K562 (cell line): Measurements from ENCODE around the gene DENND1A. TPM values are rescaled to one million over a fixed set of nuclear protein-coding genes. Genes with fewer than 3 reads are reported as not detected.

Experiments
- ATAC-seq: fragments of 200-7000 bp; cut with Tn5 transposase; 3 replicates; pipeline ENCODE4 v1.9.1; 2020; ENCODE audit warnings: moderate library complexity
- BruUV-seq: library from RNA; stranded (reverse); fragments of 400-500 nt; replicated peaks from 2 replicates; lab custom pipeline; 2021; lab: Mats Ljungman, UMichigan
- CTCF ChIA-PET: fragments of 300-600 bp; formaldehyde crosslinking; extraction: SDS; loops from one replicate; lab custom pipeline; 2021; ENCODE audit warnings: low intra/inter-chr PET ratio; lab: Yijun Ruan, JAX
- POLR2A ChIA-PET: fragments of 300-600, 350-650 bp; sonication (Branson Sonifier 250); formaldehyde crosslinking; extraction: SDS; loops from one replicate; lab custom pipeline; 2021; ENCODE audit warnings: antibody characterized with exemption, inconsistent platforms; lab: Yijun Ruan, JAX
- DNase-seq, 4 experiments: peaks; one replicate each; pipeline versions ENCODE4 v3.0.0 to v3.0.0-alpha.2; 2011 to 2018; ENCODE audit warnings: low spot score in 3 of 4, mixed read lengths in 3 of 4; ENCODE audit errors: extremely low read depth in 1 of 4
- FAIRE-seq: peaks from 2 replicates; lab custom pipeline; 2011; peaks lifted over from hg19 to GRCh38; lab: Jason Lieb, UNC
- H2AFZ ChIP-seq: 2 replicates; pipeline ENCODE4 v1.6.0; 2011; ENCODE audit warnings: low read depth, low read length, control low read depth, inconsistent platforms
- H3K27ac ChIP-seq: fragments of 200-600 bp; 3 replicates; pipeline ENCODE4 v1.8.0; 2011; ENCODE audit warnings: low read depth, mild to moderate bottlenecking, control low read depth, inconsistent platforms, low read length, moderate library complexity, mixed read lengths; ENCODE audit errors: extremely low read depth
- H3K27me3 ChIP-seq, 2 experiments: fragments of 300-600 bp in 1 of 2; 2 replicates in 1 of 2; 3 replicates in 1 of 2; pipeline versions ENCODE4 v1.6.0 to v1.8.0; 2011; ENCODE audit warnings: inconsistent platforms in 2 of 2, low read length in 2 of 2, mild to moderate bottlenecking in 1 of 2, mixed read lengths in 1 of 2, moderate library complexity in 1 of 2; ENCODE audit not compliant: control insufficient read depth in 2 of 2, insufficient read depth in 2 of 2
- H3K36me3 ChIP-seq: fragments of 300-600 bp; 3 replicates; pipeline ENCODE4 v1.8.0; 2011; ENCODE audit warnings: mild to moderate bottlenecking, low read length, inconsistent platforms; ENCODE audit not compliant: control insufficient read depth, insufficient read depth
- H3K4me1 ChIP-seq, 2 experiments: fragments of 200-600 bp in 1 of 2; replicated peaks in 1 of 2; 2 replicates in 1 of 2; 3 replicates in 1 of 2; pipeline versions ENCODE4 v1.5.1 to v1.8.0; 2011; ENCODE audit warnings: inconsistent platforms in 2 of 2, low read length in 2 of 2, mild to moderate bottlenecking in 1 of 2, mixed read lengths in 1 of 2, moderate library complexity in 1 of 2; ENCODE audit not compliant: control insufficient read depth in 2 of 2, insufficient read depth in 2 of 2
- H3K4me2 ChIP-seq: 2 replicates; pipeline ENCODE4 v1.6.1; 2011; ENCODE audit warnings: low read length, control low read depth, inconsistent platforms, mixed read lengths; ENCODE audit not compliant: insufficient read depth
- H3K4me3 ChIP-seq: fragments of 200-600 bp; sonication (generic), shearing (Covaris generic); 2 replicates; pipeline ENCODE4 v1.5.1; 2016; ENCODE audit warnings: control low read depth, inconsistent platforms
- H3K79me2 ChIP-seq: fragments of 200-600 bp; 3 replicates; pipeline ENCODE4 v1.8.0; 2011; ENCODE audit warnings: low read length, inconsistent platforms; ENCODE audit not compliant: control insufficient read depth, insufficient read depth
- H3K9ac ChIP-seq, 2 experiments: 2 replicates each; pipeline versions ENCODE4 v1.6.0 to v1.6.1; 2011; ENCODE audit warnings: low read depth in 2 of 2, low read length in 2 of 2, control low read depth in 1 of 2, inconsistent platforms in 1 of 2, mild to moderate bottlenecking in 1 of 2, mixed read lengths in 1 of 2; ENCODE audit not compliant: insufficient read depth in 1 of 2
- H3K9me1 ChIP-seq: one replicate; pipeline ENCODE4 v1.6.0; 2011; ENCODE audit warnings: inconsistent platforms, mild to moderate bottlenecking, low read length, moderate library complexity; ENCODE audit not compliant: control insufficient read depth, insufficient read depth
- H3K9me3 ChIP-seq: replicated peaks from 2 replicates; pipeline ENCODE4 v1.5.1; 2011; ENCODE audit warnings: low read depth, low read length, inconsistent platforms; ENCODE audit not compliant: control insufficient read depth, insufficient read depth
- H4K20me1 ChIP-seq: replicated peaks from 2 replicates; pipeline ENCODE4 v1.6.1; 2011; ENCODE audit warnings: low read length, inconsistent platforms, mixed read lengths; ENCODE audit not compliant: control insufficient read depth, insufficient read depth
- HDAC1 ChIP-seq, 2 experiments: fragments of 450-650 bp; IDR thresholded peaks; 2 replicates each; pipeline ENCODE4 v1.6.1; 2016 to 2017; ENCODE audit warnings: inconsistent platforms in 1 of 2, mild to moderate bottlenecking in 1 of 2, moderate library complexity in 1 of 2
- KDM2B ChIP-seq: fragments of 250-450 bp; sonication (Bioruptor Pico); IDR thresholded peaks from 2 replicates; pipeline ENCODE4 v1.8.0; 2021; ENCODE audit warnings: mild to moderate bottlenecking, moderate library complexity
- MCM5 ChIP-seq: fragments of 450-650 bp; IDR thresholded peaks from 2 replicates; pipeline ENCODE4 v1.6.1; 2016; ENCODE audit warnings: low read depth
- TFAP4 ChIP-seq: sonication (generic); formaldehyde crosslinking; IDR thresholded peaks from 2 replicates; pipeline ENCODE4 v1.8.0; 2022; ENCODE audit warnings: missing genetic modification reagents, mild to moderate bottlenecking, moderate library complexity, borderline replicate concordance
- WGBS: fragments of 100-300 bp; shearing (Covaris generic); methylation state at CpG from one replicate; pipeline ENCODE4 v1.1.6; 2016; ENCODE audit warnings: low coverage, mixed read lengths; ENCODE audit not compliant: insufficient coverage; ENCODE audit errors: missing lambda C conversion rate; 5-methylcytosine and 5-hydroxymethylcytosine counted together
- in situ Hi-C: fragments of 300-500 bp; cut with MboI; formaldehyde crosslinking; loops from 4 replicates; pipeline ENCODE4 v1.15.0; 2018; ENCODE audit warnings: inconsistent platforms, mixed read lengths
- intact Hi-C: fragments of 100-400 bp; cut with micrococcal nuclease; formaldehyde crosslinking; loops from 2 replicates; pipeline ENCODE4 v1.14.2; 2022
- polyA plus RNA-seq, 8 experiments: library from polyadenylated mRNA; depleted of rRNA in 4 of 8; stranded (reverse) in 5 of 8; unstranded in 3 of 8; fragments of >200 nt; fragmentation: Nextera tagmentation in 2 of 8; fragmentation: Illumina TruSeq in 1 of 8; extraction: Ambion mirVana in 2 of 8; extraction: Trizol in 1 of 8; gene quantifications; 2 replicates each; pipeline versions ENCODE4 v1.2.1 to v1.2.3, GENCODE V29; 2011 to 2014; ENCODE audit warnings: inconsistent platforms in 1 of 8, missing spikeins in 1 of 8
- total RNA-seq, 7 experiments: library from RNA; depleted of rRNA in 6 of 7; stranded (reverse); fragments of >200 nt in 6 of 7; fragmentation: Illumina TruSeq in 2 of 7; extraction: Trizol in 2 of 7; gene quantifications; 2 replicates each; pipeline versions ENCODE4 v1.2.1 to v1.2.3, GENCODE V29; 2011 to 2021; ENCODE audit warnings: low replicate concordance in 1 of 7
- TF ChIP-seq, protein P1 (sequence below): fragments of 250-450 bp; sonication (Bioruptor Pico); IDR thresholded peaks from 2 replicates; pipeline ENCODE4 v1.8.0; 2021; ENCODE audit warnings: moderate library complexity, mild to moderate bottlenecking, inconsistent platforms
- TF ChIP-seq, protein P2 (sequence below): fragments of 450-650 bp; formaldehyde crosslinking; IDR thresholded peaks from 2 replicates; pipeline ENCODE4 v1.4.0; 2020; ENCODE audit warnings: mild to moderate bottlenecking, moderate library complexity

Gene DENND1A
- total and polyA plus RNA-seq, 9 of the 15 experiments (the other 6 are each of a cell fraction or from before 2014, with no cell fraction given): 7.6 to 29.5 (median 15.7) TPM

GRCh38 chr9:123586275-123586674, 343.7 kb downstream of the DENND1A start:
- no peaks in the 10 kb centered on the region for H3K9me1 ChIP-seq
- no peaks in the 10 kb centered on the region for H3K27me3 ChIP-seq
- WGBS: 73% methylated on average over 5 of the region's 5 CpGs
- CTCF ChIA-PET: no interaction called here
- no peaks in the 10 kb centered on the region for H3K36me3 ChIP-seq
- TF ChIP-seq TFAP4 (CRISPR knock-in tag): no peak
- no peak for TF ChIP-seq MCM5
- TF ChIP-seq HDAC1 (IDR thresholded peaks at IDR 0.05): no peak
- no peak for TF ChIP-seq KDM2B (CRISPR knock-in tag)
- TF ChIP-seq, protein P1, sequence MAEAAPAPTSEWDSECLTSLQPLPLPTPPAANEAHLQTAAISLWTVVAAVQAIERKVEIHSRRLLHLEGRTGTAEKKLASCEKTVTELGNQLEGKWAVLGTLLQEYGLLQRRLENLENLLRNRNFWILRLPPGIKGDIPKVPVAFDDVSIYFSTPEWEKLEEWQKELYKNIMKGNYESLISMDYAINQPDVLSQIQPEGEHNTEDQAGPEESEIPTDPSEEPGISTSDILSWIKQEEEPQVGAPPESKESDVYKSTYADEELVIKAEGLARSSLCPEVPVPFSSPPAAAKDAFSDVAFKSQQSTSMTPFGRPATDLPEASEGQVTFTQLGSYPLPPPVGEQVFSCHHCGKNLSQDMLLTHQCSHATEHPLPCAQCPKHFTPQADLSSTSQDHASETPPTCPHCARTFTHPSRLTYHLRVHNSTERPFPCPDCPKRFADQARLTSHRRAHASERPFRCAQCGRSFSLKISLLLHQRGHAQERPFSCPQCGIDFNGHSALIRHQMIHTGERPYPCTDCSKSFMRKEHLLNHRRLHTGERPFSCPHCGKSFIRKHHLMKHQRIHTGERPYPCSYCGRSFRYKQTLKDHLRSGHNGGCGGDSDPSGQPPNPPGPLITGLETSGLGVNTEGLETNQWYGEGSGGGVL (CRISPR knock-in tag): no peak
- TF ChIP-seq, protein P2, sequence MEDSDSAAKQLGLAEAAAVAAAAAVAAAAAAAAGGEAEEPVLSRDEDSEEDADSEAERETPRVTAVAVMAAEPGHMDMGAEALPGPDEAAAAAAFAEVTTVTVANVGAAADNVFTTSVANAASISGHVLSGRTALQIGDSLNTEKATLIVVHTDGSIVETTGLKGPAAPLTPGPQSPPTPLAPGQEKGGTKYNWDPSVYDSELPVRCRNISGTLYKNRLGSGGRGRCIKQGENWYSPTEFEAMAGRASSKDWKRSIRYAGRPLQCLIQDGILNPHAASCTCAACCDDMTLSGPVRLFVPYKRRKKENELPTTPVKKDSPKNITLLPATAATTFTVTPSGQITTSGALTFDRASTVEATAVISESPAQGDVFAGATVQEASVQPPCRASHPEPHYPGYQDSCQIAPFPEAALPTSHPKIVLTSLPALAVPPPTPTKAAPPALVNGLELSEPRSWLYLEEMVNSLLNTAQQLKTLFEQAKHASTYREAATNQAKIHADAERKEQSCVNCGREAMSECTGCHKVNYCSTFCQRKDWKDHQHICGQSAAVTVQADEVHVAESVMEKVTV (CRISPR knock-in tag): no peak
- H3K9me3 ChIP-seq: no peaks in the 10 kb centered on the region
- H2AFZ ChIP-seq: no peak overlapping the region
- FAIRE-seq (no peak), DNase-seq (no peak), ATAC-seq (no peak)
- intact Hi-C loops: no loop called here
- H3K79me2 ChIP-seq: no peaks in the 10 kb centered on the region
- no TSS peak for BruUV-seq
- no peak overlapping the region for H3K4me3 ChIP-seq
- no peak overlapping the region for H3K9ac ChIP-seq
- no peak overlapping the region for H3K4me2 ChIP-seq
- POLR2A ChIA-PET: no interaction called here
- H3K27ac ChIP-seq: no peak overlapping the region
- in situ Hi-C loops: no loop called here
- H4K20me1 ChIP-seq: no peaks in the 10 kb centered on the region
- H3K4me1 ChIP-seq: peaks cover 0 to 3% of the 10 kb centered on the region in 2 experiments; a peak in 3 of 5 replicates
